Smooth muscle cell (in vitro differentiated cells): ENCODE measurements around the gene FOXO6. TPM values are rescaled to one million over a fixed set of nuclear protein-coding genes. Genes with fewer than 3 reads are reported as not detected.

Experiments used
- DNase-seq: peaks from one replicate; lab custom pipeline; 2025; ENCODE audit not compliant: unreplicated experiment; lab: John Stamatoyannopoulos, UW
- H2AFZ ChIP-seq: fragments of 200-600 bp; sonication (generic); 2 replicates; pipeline ENCODE4 v1.6.0; 2016; ENCODE audit warnings: antibody characterized with exemption, low read depth, mild to moderate bottlenecking
- H3F3A ChIP-seq: fragments of 200-600 bp; sonication (generic); 2 replicates; pipeline ENCODE4 v1.6.0; 2017; ENCODE audit warnings: antibody characterized with exemption, low read depth
- H3K27ac ChIP-seq: fragments of 200-600 bp; sonication (generic); 2 replicates; pipeline ENCODE4 v1.5.1; 2016; ENCODE audit warnings: low read depth, mild to moderate bottlenecking
- H3K27me3 ChIP-seq: fragments of 200-600 bp; sonication (generic); 2 replicates; pipeline ENCODE4 v1.6.1; 2016; ENCODE audit warnings: low read depth, mild to moderate bottlenecking
- H3K36me3 ChIP-seq: fragments of 200-600 bp; sonication (generic); 2 replicates; pipeline ENCODE4 v1.5.1; 2016; ENCODE audit warnings: low read depth
- H3K4me1 ChIP-seq: fragments of 200-600 bp; sonication (generic); 2 replicates; pipeline ENCODE4 v1.5.1; 2016; ENCODE audit warnings: low read depth
- H3K4me2 ChIP-seq: fragments of 200-600 bp; sonication (generic); 2 replicates; pipeline ENCODE4 v1.6.0; 2016; ENCODE audit warnings: mild to moderate bottlenecking
- H3K4me3 ChIP-seq: fragments of 200-600 bp; sonication (generic); 2 replicates; pipeline ENCODE4 v1.5.1; 2016; ENCODE audit warnings: mild to moderate bottlenecking
- H3K79me2 ChIP-seq: fragments of 200-600 bp; sonication (generic); 2 replicates; pipeline ENCODE4 v1.6.0; 2016; ENCODE audit warnings: low read depth, mild to moderate bottlenecking
- H3K9ac ChIP-seq: fragments of 200-600 bp; sonication (generic); 2 replicates; pipeline ENCODE4 v1.6.0; 2016; ENCODE audit warnings: low read depth
- H3K9me3 ChIP-seq: fragments of 200-600 bp; sonication (generic); replicated peaks from 2 replicates; pipeline ENCODE4 v1.5.1; 2016; ENCODE audit warnings: low read depth
- H4K20me1 ChIP-seq: fragments of 200-600 bp; sonication (generic); 2 replicates; pipeline ENCODE4 v1.6.0; 2016; ENCODE audit warnings: low read depth
- WGBS: methylation state at CpG from one replicate; pipeline ENCODE4 v1.1.7; 2016; ENCODE audit warnings: low lambda C conversion rate; 5-methylcytosine and 5-hydroxymethylcytosine counted together
- polyA plus RNA-seq: library from polyadenylated mRNA; unstranded; fragments of >200 nt; fragmentation: Nextera tagmentation; extraction: Ambion mirVana; gene quantifications from 2 replicates; pipeline ENCODE4 v1.2.1, GENCODE V29; 2016
- total RNA-seq: library from RNA; depleted of rRNA; stranded (reverse); fragments of >200 nt; gene quantifications from 2 replicates; pipeline ENCODE4 v1.2.3, GENCODE V29; 2014
- TF ChIP-seq, protein P1 (sequence below): fragments of 200-600 bp; sonication (generic); IDR thresholded peaks from 2 replicates; pipeline ENCODE4 v1.5.1; 2017; ENCODE audit warnings: borderline replicate concordance, mild to moderate bottlenecking, antibody characterized with exemption; ENCODE audit not compliant: insufficient read depth, poor library complexity, severe bottlenecking

Gene FOXO6
- total and polyA plus RNA-seq, 2 experiments from 2014 or later, result 0.85 to 1.7 TPM

DNA sequence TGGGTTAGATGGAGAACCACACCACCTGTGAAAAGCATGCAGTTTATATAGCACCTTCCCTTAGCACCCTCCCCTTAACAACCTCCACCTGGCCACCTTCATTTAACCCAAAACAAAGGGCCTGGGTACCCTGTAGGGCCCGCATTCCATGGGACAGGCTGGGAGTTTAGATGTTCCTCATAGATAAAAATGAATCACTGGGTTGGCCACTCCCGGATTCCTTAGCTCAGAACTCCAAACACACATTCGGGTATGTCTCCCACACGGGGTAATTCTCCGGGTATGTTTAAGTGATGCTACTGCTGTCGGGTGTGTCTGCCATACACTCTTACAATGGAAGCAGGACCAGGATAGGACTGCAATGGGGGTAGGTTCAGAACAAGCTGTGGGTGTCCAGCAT lies 43.9 kb upstream of the FOXO6 start:
- Histone ChIP-seq H4K20me1 (no peaks in the 10 kb centered on the region), H3K9ac (no peak overlapping the region), H3K9me3 (no peaks in the 10 kb centered on the region), H3F3A (peaks cover 13% of the 10 kb centered on the region), H3K27ac (peak overlapping the region; percentile 49), H3K4me2 (no peak overlapping the region), H3K36me3 (no peaks in the 10 kb centered on the region), H3K4me1 (peaks cover 15% of the 10 kb centered on the region), H3K79me2 (no peaks in the 10 kb centered on the region), H2AFZ (no peak overlapping the region), H3K4me3 (no peak overlapping the region), H3K27me3 (no peaks in the 10 kb centered on the region)
- no peak for DNase-seq
- TF ChIP-seq, protein P1, sequence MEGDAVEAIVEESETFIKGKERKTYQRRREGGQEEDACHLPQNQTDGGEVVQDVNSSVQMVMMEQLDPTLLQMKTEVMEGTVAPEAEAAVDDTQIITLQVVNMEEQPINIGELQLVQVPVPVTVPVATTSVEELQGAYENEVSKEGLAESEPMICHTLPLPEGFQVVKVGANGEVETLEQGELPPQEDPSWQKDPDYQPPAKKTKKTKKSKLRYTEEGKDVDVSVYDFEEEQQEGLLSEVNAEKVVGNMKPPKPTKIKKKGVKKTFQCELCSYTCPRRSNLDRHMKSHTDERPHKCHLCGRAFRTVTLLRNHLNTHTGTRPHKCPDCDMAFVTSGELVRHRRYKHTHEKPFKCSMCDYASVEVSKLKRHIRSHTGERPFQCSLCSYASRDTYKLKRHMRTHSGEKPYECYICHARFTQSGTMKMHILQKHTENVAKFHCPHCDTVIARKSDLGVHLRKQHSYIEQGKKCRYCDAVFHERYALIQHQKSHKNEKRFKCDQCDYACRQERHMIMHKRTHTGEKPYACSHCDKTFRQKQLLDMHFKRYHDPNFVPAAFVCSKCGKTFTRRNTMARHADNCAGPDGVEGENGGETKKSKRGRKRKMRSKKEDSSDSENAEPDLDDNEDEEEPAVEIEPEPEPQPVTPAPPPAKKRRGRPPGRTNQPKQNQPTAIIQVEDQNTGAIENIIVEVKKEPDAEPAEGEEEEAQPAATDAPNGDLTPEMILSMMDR, result no peak
- 68% methylated on average over 6 of the region's 6 CpGs for WGBS

DNA sequence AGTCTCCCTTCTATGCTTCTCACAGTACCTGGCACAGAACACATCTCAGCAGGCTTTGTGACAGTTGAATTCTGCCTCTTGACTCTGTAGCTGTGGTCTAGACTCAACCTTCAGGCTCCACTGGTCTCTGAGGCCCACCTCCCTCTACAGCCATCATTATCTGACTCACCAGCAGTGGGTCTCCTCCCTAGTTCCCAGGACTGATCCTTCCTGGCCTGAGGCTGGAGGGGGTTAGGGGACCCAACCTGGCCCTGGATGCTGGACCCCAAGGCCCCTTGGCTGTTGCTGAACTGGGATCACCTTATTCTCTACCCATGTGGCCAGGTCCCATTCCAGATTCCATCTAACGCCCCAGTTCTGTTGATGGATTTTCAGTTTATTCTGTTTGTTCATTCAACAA lies 43.1 kb upstream of the FOXO6 start:
- 95% methylated on average over 1 of the region's 1 CpG for WGBS
- no peaks in the 10 kb centered on the region for H3K27me3 ChIP-seq
- H4K20me1 ChIP-seq, result no peaks in the 10 kb centered on the region
- H3K79me2 ChIP-seq, result no peaks in the 10 kb centered on the region
- H3K27ac ChIP-seq, result peak overlapping the region; percentile 49
- H3K4me1 ChIP-seq, result peaks cover 15% of the 10 kb centered on the region
- no peaks in the 10 kb centered on the region for H3K9me3 ChIP-seq
- H3F3A ChIP-seq, result peaks cover 13% of the 10 kb centered on the region
- TF ChIP-seq, protein P1, result no peak
- H3K36me3 ChIP-seq, result no peaks in the 10 kb centered on the region
- H3K4me3 ChIP-seq, result no peak overlapping the region
- DNase-seq, result no peak
- H3K4me2 ChIP-seq, result no peak overlapping the region
- H2AFZ ChIP-seq, result no peak overlapping the region
- H3K9ac ChIP-seq, result peak overlapping the region; percentile 38

DNA sequence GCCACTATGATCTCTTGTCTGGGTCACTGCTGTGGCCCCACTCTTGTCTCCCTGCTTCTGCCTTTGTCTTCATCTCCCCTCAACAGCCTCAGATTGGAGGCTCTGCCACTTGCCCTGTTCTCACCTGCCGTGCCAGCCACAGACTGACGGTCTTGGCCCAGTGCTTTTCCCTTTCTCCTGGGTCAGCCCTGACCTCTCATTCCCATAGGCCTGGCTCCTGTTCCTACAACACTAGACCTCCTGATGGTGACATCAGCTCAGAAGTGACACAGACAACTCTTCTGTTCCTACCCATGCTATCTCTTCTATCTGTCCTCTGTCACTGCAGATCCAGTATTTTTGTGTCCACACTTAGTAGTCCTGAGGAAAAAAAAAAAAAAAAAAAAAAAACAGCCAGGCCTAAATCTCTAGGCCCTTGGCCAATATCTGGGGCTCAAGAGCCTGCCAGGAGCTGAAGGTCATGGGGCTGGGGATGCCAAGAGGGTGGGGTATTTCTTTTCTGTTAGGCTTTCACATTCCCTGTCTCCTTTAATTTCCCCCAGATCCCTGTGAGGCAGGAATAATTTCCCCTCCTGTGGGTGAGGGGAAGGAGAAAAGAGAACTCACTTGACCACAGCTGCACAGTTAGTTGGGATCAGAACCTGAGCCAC lies 42.0 kb upstream of the FOXO6 start:
- Histone ChIP-seq H3K36me3 (no peaks in the 10 kb centered on the region), H3K9ac (no peak overlapping the region), H3K27me3 (no peaks in the 10 kb centered on the region), H4K20me1 (no peaks in the 10 kb centered on the region), H3K27ac (no peak overlapping the region), H3K9me3 (no peaks in the 10 kb centered on the region), H3K4me3 (no peak overlapping the region), H2AFZ (no peak overlapping the region), H3K79me2 (no peaks in the 10 kb centered on the region), H3K4me2 (no peak overlapping the region), H3F3A (peaks cover 5% of the 10 kb centered on the region), H3K4me1 (peaks cover 12% of the 10 kb centered on the region)
- TF ChIP-seq, protein P1, result no peak
- DNase-seq, result no peak
- WGBS, result 100% methylated on average over 2 of the region's 2 CpGs
